Gastroesophageal sphincter (tissue), 4 donors: Measurements from ENCODE around the gene SDE2. TPM values are rescaled to one million over a fixed set of nuclear protein-coding genes. Genes with fewer than 3 reads are reported as not detected.
"Not testable (repeated sequence)": the region's sequence is repeated elsewhere in the genome, so short reads cannot be mapped to it uniquely, and the experiment has no call there.

Experiments
- ATAC-seq: fragments of 150-250 bp; one replicate; pipeline ENCODE4 v1.9.1; 2016; ENCODE audit warnings: mild to moderate bottlenecking, moderate library complexity
- H3K27ac ChIP-seq, 4 donors: fragments of 200-600 bp; sonication (generic) in 3 of 4; 1 replicate in 3 of 4; 2 replicates in 1 of 4; pipeline ENCODE4 v1.5.1; 2016 to 2019
- H3K27me3 ChIP-seq: fragments of 200-600 bp; sonication (generic); one replicate; pipeline ENCODE4 v1.5.1; 2019
- H3K36me3 ChIP-seq, 2 donors: fragments of 200-600 bp; sonication (generic); one replicate each; pipeline ENCODE4 v1.5.1; 2019; ENCODE audit warnings: control low read depth in 1 of 2
- H3K4me1 ChIP-seq, 3 donors: fragments of 200-600 bp; sonication (generic); 1 replicate in 2 of 3; 2 replicates in 1 of 3; pipeline ENCODE4 v1.5.1; 2016 to 2019; ENCODE audit warnings: control low read depth in 2 of 3
- H3K4me3 ChIP-seq, 2 donors: fragments of 200-600 bp; sonication (generic); one replicate each; pipeline ENCODE4 v1.5.1; 2019; ENCODE audit warnings: mild to moderate bottlenecking in 1 of 2, moderate library complexity in 1 of 2
- H3K9me3 ChIP-seq, 3 donors: fragments of 200-600 bp; sonication (generic); one replicate each; pipeline ENCODE4 v1.5.1; 2017 to 2019; ENCODE audit warnings: control low read depth in 2 of 3
- CTCF ChIP-seq, 4 experiments: fragments of 200-600 bp in 2 of 4; fragments of 450-650 bp in 2 of 4; sonication (generic) in 1 of 4; IDR thresholded peaks; one replicate each; pipeline ENCODE4 v1.5.1; 2017 to 2019; ENCODE audit warnings: antibody characterized with exemption in 4 of 4, mild to moderate bottlenecking in 2 of 4, moderate library complexity in 2 of 4
- EP300 ChIP-seq: sonication (generic); formaldehyde crosslinking; IDR thresholded peaks from one replicate; pipeline ENCODE4 v1.6.1; 2017; ENCODE audit warnings: antibody characterized with exemption, mild to moderate bottlenecking
- POLR2A ChIP-seq, 2 donors: fragments of 450-650 bp; IDR thresholded peaks; one replicate each; pipeline ENCODE4 v1.6.1; 2017; ENCODE audit warnings: antibody characterized with exemption in 2 of 2, mild to moderate bottlenecking in 2 of 2, moderate library complexity in 1 of 2
- POLR2AphosphoS5 ChIP-seq: sonication (generic); formaldehyde crosslinking; IDR thresholded peaks from one replicate; pipeline ENCODE4 v1.6.1; 2017; ENCODE audit warnings: antibody characterized with exemption
- WGBS, 2 donors: methylation state at CpG; one replicate each; pipeline ENCODE4 v1.1.5; 2018; ENCODE audit warnings: low coverage in 1 of 2; 5-methylcytosine and 5-hydroxymethylcytosine counted together
- total RNA-seq, 4 donors: library from RNA; depleted of rRNA; stranded (reverse); fragments of >200 nt; gene quantifications; one replicate each; pipeline ENCODE4 v1.1.0, GENCODE V29; 2016

The SDE2 gene
- total RNA-seq, 4 donors from 2014 or later, result 15.9 to 23.2 (median 21.2) TPM

GRCh38 chr1:226021801-226022200, 22.7 kb upstream of the SDE2 start:
- 53 to 70% methylated on average over 2 of the region's 2 CpGs for WGBS, 2 donors
- ATAC-seq, result no peak
- Histone ChIP-seq H3K27me3 (no peaks in the 10 kb centered on the region), H3K36me3 (no peaks in the 10 kb centered on the region), H3K9me3 (no peaks in the 10 kb centered on the region), H3K4me3 (no peak overlapping the region), H3K27ac (no peak overlapping the region), H3K4me1 (no peaks in the 10 kb centered on the region)
- no peak for TF ChIP-seq POLR2A (IDR thresholded peaks at IDR 0.05)
- no peak for TF ChIP-seq EP300
- TF ChIP-seq CTCF (IDR thresholded peaks at IDR 0.05), result no peak
- TF ChIP-seq POLR2AphosphoS5, result no peak

GRCh38 chr1:226021401-226021800, 22.3 kb upstream of the SDE2 start:
- no peak for ATAC-seq
- H3K27ac ChIP-seq, result no peak overlapping the region
- 50 to 80% methylated on average over 2 to 3 of the region's 3 CpGs for WGBS, 2 donors
- H3K4me1 ChIP-seq, result no peaks in the 10 kb centered on the region
- TF ChIP-seq POLR2A (IDR thresholded peaks at IDR 0.05), result no peak
- TF ChIP-seq EP300, result no peak
- no peak for TF ChIP-seq POLR2AphosphoS5
- no peak for TF ChIP-seq CTCF (IDR thresholded peaks at IDR 0.05)
- H3K36me3 ChIP-seq, result no peaks in the 10 kb centered on the region
- no peak overlapping the region for H3K4me3 ChIP-seq
- no peaks in the 10 kb centered on the region for H3K9me3 ChIP-seq
- H3K27me3 ChIP-seq, result no peaks in the 10 kb centered on the region

- no peaks in the 10 kb centered on the region for H3K4me1 ChIP-seq
- no peak overlapping the region for H3K27ac ChIP-seq
- no peaks in the 10 kb centered on the region for H3K27me3 ChIP-seq
- no peaks in the 10 kb centered on the region for H3K9me3 ChIP-seq
- WGBS, 2 donors, result 86% methylated on average over 1 of the region's 1 CpG; no CpG with 5 or more reads in 1 of the 2 donors
- no peaks in the 10 kb centered on the region for H3K36me3 ChIP-seq
- H3K4me3 ChIP-seq, result no peak overlapping the region
- no peak for ATAC-seq
- no peak for TF ChIP-seq POLR2AphosphoS5
- no peak for TF ChIP-seq POLR2A (IDR thresholded peaks at IDR 0.05)
- TF ChIP-seq EP300, result no peak
- no peak for TF ChIP-seq CTCF (IDR thresholded peaks at IDR 0.05)
Observed at GRCh38 chr1:226019572-226019971, 20.4 kb upstream of the SDE2 start.

- TF ChIP-seq CTCF (IDR thresholded peaks at IDR 0.05), result no peak
- Histone ChIP-seq H3K27me3 (no peaks in the 10 kb centered on the region), H3K4me1 (no peaks in the 10 kb centered on the region), H3K27ac (no peak overlapping the region), H3K36me3 (no peaks in the 10 kb centered on the region), H3K4me3 (no peak overlapping the region), H3K9me3 (no peaks in the 10 kb centered on the region)
- 50% methylated on average over 6 of the region's 6 CpGs; no CpG with 5 or more reads in 1 of the 2 donors for WGBS, 2 donors
- no peak for ATAC-seq
Observed at GRCh38 chr1:226017070-226017469, 17.9 kb upstream of the SDE2 start.

GRCh38 chr1:226009650-226010044, 10.5 kb upstream of the SDE2 start:
- no peaks in the 10 kb centered on the region for H3K36me3 ChIP-seq
- 86 to 100% methylated on average over 2 to 5 of the region's 5 CpGs for WGBS, 2 donors
- no peak for ATAC-seq
- H3K9me3 ChIP-seq, result no peaks in the 10 kb centered on the region
- no peak overlapping the region for H3K27ac ChIP-seq
- no peak for TF ChIP-seq POLR2A (IDR thresholded peaks at IDR 0.05)
- TF ChIP-seq EP300, result no peak
- no peak for TF ChIP-seq CTCF (IDR thresholded peaks at IDR 0.05)
- no peak for TF ChIP-seq POLR2AphosphoS5
- H3K4me3 ChIP-seq, result no peak overlapping the region
- no peaks in the 10 kb centered on the region for H3K27me3 ChIP-seq
- no peaks in the 10 kb centered on the region for H3K4me1 ChIP-seq

- H3K27ac ChIP-seq, H3K4me1 ChIP-seq, H3K27me3 ChIP-seq, H3K36me3 ChIP-seq, H3K4me3 ChIP-seq, ATAC-seq, H3K9me3 ChIP-seq: not testable (repeated sequence)
- WGBS, 2 donors, result 88 to 100% methylated on average over 1 to 10 of the region's 12 CpGs
Observed at GRCh38 chr1:226007126-226007892, 8.2 kb upstream of the SDE2 start.
